Duodenal mucosa (tissue), 2 donors: ENCODE measurements around the gene AEN.

ENCODE experiments used
- H3K27ac ChIP-seq: one replicate; pipeline ENCODE4 v1.7.0; 2013; ENCODE audit warnings: low read depth, low read length
- H3K27me3 ChIP-seq, 2 donors: one replicate each; pipeline ENCODE4 v1.7.0; 2013; ENCODE audit warnings: low read length in 2 of 2, control low read depth in 1 of 2; ENCODE audit not compliant: insufficient read depth in 2 of 2, control insufficient read depth in 1 of 2
- H3K36me3 ChIP-seq, 2 donors: one replicate each; pipeline ENCODE4 v1.7.0; 2013; ENCODE audit warnings: low read length in 2 of 2, control low read depth in 1 of 2; ENCODE audit not compliant: insufficient read depth in 2 of 2, control insufficient read depth in 1 of 2
- H3K4me1 ChIP-seq, 2 donors: one replicate each; pipeline ENCODE4 v1.7.0; 2013; ENCODE audit warnings: low read length in 2 of 2, control low read depth in 1 of 2; ENCODE audit not compliant: insufficient read depth in 2 of 2, control insufficient read depth in 1 of 2
- H3K4me3 ChIP-seq, 2 donors: one replicate each; pipeline ENCODE4 v1.7.0; 2013; ENCODE audit warnings: low read length in 2 of 2, low read depth in 1 of 2
- H3K9ac ChIP-seq, 2 donors: one replicate each; pipeline ENCODE4 v1.7.0; 2013; ENCODE audit warnings: low read length in 2 of 2, low read depth in 1 of 2
- H3K9me3 ChIP-seq, 2 donors: one replicate each; pipeline ENCODE4 v1.7.0; 2013; ENCODE audit warnings: low read length in 2 of 2, control low read depth in 1 of 2; ENCODE audit not compliant: control insufficient read depth in 1 of 2

Gene AEN

DNA sequence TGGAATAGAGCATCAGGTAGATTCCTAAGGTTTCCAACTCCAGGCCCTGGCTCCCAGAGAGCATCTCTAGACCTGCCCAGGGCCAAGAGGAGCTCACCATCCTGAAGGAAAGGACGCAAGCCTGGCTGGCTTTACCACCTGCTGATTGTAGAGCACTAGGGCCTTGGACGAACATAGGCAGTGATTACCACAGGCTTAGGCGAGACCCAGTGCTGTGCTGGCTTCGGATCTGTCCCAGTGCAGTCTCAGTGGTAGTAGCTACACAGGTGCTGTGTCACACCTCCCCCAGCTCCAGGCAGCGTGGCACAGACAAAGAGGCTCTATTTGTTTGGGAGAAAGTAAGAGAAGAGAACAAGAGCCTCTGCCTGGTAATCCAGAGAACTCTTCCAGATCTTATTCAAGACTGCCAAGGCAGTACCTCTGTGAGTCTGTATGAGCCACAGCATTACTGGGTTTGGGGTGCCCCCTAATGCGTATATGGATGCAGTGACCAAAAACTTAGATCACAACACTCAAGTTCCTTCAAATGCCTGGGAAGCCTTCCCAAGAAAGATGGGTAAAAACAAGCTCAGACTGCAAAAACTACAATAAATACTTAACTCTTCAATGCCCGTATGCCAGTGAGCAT, 43.1 kb downstream of the AEN start:
- H3K36me3 ChIP-seq: no peaks in the 10 kb centered on the region
- H3K9ac ChIP-seq: no peak overlapping the region
- no peak overlapping the region for H3K27ac ChIP-seq

GRCh38 chr15:88674661-88675060, 53.5 kb downstream of the AEN start:
- no peaks in the 10 kb centered on the region for H3K9me3 ChIP-seq
- H3K4me3 ChIP-seq: no peak overlapping the region
- H3K9ac ChIP-seq: no peak overlapping the region
- no peak overlapping the region for H3K27ac ChIP-seq
- H3K36me3 ChIP-seq: no peaks in the 10 kb centered on the region
- H3K27me3 ChIP-seq: peaks cover 3 to 5% of the 10 kb centered on the region in 2 donors
- no peaks in the 10 kb centered on the region for H3K4me1 ChIP-seq

More for the DNA sequence above, 43.1 kb downstream of the AEN start:
- Histone ChIP-seq H3K4me1 (no peaks in the 10 kb centered on the region), H3K27me3 (no peaks in the 10 kb centered on the region), H3K9me3 (no peaks in the 10 kb centered on the region), H3K4me3 (no peak overlapping the region)

DNA sequence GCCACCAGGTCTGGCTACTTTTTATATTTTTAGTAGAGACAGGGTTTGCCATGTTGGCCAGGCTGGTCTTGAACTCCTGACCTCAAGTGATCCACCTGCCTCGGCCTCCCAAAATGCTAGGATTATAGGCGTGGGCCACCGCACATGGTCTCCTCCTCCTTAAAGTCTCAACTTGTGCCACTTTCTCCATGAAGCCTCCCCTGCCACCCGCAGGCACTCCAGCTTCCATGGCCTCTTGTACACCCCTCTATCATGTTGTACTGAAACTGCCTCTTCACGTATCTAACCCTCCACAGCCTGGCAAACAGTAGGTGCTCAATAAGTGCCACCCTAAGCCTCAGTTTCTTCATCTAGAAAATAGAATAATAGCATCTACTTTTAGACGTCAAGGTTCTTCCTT, 57.6 kb downstream of the AEN start:
- Histone ChIP-seq H3K27me3 (peaks cover 3 to 5% of the 10 kb centered on the region in 2 donors), H3K9me3 (no peaks in the 10 kb centered on the region), H3K4me1 (no peaks in the 10 kb centered on the region), H3K27ac (no peak overlapping the region), H3K4me3 (no peak overlapping the region), H3K9ac (no peak overlapping the region), H3K36me3 (no peaks in the 10 kb centered on the region)

GRCh38 chr15:88680241-88681001, 59.3 kb downstream of the AEN start:
- no peak overlapping the region for H3K9ac ChIP-seq

DNA sequence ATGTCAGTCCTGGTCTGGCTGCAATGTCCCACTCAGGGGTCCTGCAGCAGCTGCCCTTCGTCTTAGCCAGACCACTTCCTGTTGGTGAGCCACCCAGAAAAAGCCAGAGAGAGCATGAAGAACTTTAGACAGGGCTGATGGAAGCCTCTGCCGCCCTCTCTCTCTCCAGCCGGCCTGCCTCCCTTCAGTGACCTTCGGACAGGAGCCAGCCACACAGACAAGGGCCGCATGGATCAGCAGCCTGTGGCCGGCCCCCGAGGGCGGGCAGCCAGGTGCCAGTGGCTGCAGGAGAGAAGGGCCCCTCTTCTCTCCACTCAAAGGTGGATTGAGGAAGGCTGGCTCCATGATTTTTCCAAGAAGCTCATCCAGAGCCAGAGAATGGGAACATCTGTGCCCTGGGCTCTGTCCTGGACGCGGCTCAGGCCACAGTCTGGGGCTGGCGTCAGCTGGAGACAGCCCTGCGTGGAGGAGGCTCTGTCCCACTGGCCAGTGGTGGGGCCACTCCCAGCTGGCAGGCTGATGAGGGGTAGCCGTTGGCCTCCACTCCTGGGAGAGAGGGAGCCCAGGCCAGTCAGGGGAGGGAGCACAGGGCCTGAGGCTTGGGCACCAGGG, 60.6 kb downstream of the AEN start:
- Histone ChIP-seq H3K4me3 (no peak overlapping the region), H3K4me1 (no peaks in the 10 kb centered on the region), H3K27me3 (no peaks in the 10 kb centered on the region), H3K27ac (no peak overlapping the region), H3K36me3 (no peaks in the 10 kb centered on the region), H3K9me3 (no peaks in the 10 kb centered on the region), H3K9ac (no peak overlapping the region)

More at GRCh38 chr15:88680241-88681001, 59.3 kb downstream of the AEN start:
- H3K9me3 ChIP-seq: no peaks in the 10 kb centered on the region
- no peaks in the 10 kb centered on the region for H3K27me3 ChIP-seq
- H3K4me3 ChIP-seq: no peak overlapping the region
- no peaks in the 10 kb centered on the region for H3K4me1 ChIP-seq
- H3K27ac ChIP-seq: no peak overlapping the region
- H3K36me3 ChIP-seq: no peaks in the 10 kb centered on the region
